GM12892 (cell line): Measurements from ENCODE around the gene SHC3.

Source experiments
- POLR2A ChIP-seq: IDR thresholded peaks from 2 replicates; pipeline ENCODE4 v1.6.1; 2011; ENCODE audit warnings: low read depth, low read length, control low read depth
- POLR2AphosphoS5 ChIP-seq: IDR thresholded peaks from 2 replicates; pipeline ENCODE4 v1.6.1; 2011; ENCODE audit warnings: low read depth, low read length, control low read depth
- TAF1 ChIP-seq: IDR thresholded peaks from 2 replicates; pipeline ENCODE4 v1.6.1; 2011; ENCODE audit warnings: low read depth, mild to moderate bottlenecking, control low read depth, low read length, borderline replicate concordance

GRCh38 chr9:88960632-88961031 lies 218.0 kb downstream of the SHC3 start:
- TF ChIP-seq POLR2A (no peak), TAF1 (no peak), POLR2AphosphoS5 (no peak)
